Activated CD8-positive, alpha-beta memory T cell treated with anti-CD3 and anti-CD28 coated beads, Interleukin-2, amount 50 U/mL, for 24 hours (primary cell): ENCODE data around the gene CIB4.
"Not testable (repeated sequence)": the region's sequence is repeated elsewhere in the genome, so short reads cannot be mapped to it uniquely, and the experiment has no call there.

Experiments used
- DNase-seq: peaks from one replicate; pipeline ENCODE4 v3.0.0-alpha.2; 2020; ENCODE audit errors: extremely low read depth

Gene CIB4

GRCh38 chr2:26666671-26667070 lies 25.5 kb upstream of the CIB4 start:
- no peak for DNase-seq

- not testable (repeated sequence) for DNase-seq
Observed at GRCh38 chr2:26665296-26665695, 24.1 kb upstream of the CIB4 start.

- DNase-seq: no peak
Observed at GRCh38 chr2:26660363-26660962, 19.3 kb upstream of the CIB4 start.

DNA sequence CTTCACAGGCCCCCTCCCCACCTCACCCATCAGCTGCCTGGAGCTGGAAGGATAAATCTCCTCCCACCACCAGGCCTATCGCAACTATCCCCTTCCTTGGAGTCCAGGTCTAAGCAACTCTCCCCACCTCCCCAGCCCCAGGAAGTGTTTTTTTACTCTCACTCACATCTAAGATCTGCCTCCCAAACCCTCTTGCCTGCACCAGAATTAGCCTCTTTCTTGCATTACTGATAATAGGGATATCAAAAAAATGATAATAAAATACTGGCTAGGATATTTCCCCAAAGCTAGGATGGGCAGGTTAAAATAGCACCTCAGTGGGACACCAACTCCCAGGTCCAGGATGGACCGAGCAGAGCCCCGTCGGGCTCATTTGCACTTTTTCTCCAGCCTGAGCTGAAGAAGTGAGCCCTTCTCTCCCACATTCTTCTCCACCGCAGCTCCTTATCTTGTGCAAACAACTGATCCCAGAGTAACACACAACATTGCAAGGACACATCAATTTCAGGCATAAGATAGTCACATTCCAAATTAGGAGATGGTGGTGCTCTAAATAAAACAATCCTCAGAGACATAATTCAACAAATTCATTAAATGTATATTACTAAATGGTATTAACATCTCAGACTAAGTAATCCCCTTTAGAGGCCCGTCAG lies 17.7 kb upstream of the CIB4 start:
- DNase-seq: no peak

DNA sequence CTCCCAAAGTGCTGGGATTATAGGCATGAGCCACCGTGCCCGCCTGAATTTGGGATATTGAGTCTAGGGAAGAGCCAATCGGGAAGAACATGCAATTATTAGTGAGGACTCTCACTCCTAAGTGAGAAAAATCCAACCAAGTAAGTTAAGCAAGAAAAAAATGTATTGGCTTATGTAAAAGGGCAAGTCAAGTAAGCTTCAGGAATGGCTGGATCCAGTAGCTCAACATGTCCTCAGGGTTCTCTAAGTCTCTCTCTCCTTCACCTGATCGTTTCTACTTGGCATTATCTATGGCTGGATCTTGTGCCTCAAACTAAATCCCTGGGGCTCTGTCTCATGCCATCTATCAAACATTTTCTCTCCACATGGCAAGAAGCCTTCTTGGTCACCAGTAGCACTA lies 16.1 kb upstream of the CIB4 start:
- DNase-seq: no peak

- no peak for DNase-seq
Observed at GRCh38 chr2:26655611-26656195, 14.5 kb upstream of the CIB4 start.

DNA sequence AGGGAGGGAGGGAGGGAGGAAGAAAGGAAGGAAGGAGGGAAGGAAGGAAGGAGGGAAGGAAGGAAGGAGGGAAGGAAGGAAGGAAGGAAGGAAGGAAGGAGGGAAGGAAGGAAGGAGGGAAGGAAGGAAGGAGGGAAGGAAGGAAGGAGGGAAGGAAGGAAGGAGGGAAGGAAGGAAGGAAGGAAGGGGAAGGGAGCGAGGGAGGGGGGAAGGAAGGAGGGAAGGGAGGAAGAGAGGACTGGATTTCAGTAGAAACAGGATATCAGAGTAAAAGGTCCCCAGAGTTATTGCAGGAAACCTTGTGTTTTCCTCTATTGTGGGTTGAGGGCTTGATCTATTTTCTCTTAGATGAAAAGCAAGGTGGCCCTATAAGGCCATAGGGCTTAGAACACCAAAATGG lies 14.0 kb upstream of the CIB4 start:
- not testable (repeated sequence) for DNase-seq

GRCh38 chr2:26654061-26654340 lies 12.8 kb upstream of the CIB4 start:
- no peak for DNase-seq

DNA sequence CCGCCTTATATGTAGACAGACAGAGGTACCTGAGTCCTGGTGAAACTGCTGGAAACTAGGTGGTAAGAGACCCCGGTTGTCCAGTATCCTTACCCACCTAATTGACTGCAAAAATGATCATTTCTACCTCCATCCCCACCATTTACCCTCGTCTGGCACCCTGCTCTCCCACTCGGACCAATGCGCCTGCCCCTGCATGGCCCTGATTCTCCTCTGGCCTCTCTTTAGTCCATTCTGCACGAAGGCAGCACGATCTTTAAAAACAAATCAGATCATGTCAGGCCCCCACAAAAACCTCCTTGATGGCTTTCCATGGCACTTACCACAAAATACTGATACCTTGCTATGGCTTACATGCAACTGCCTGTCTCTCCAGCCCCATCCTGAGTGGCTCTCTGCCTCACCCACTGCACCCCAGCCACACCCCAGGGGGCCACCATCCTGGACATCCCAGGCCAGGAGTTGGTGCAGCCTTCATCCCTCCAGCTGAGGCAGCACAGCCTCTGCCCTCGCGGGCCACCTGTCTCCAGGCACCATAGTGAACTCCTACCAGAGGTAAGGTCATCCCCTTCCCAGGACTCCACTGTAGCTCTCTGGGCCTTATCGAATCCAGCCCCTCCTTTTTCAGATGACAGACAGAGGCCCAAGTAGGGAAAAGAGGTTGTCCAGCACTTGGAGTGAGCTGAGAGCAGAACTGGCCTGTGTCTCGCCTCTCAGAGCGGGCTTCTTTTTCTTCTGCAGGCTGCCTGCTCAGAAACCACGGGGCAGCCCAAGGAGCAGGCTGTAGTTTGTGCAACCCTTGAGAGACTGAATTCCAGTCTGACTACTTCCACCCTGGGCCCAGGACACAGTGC lies 12.3 kb upstream of the CIB4 start:
- DNase-seq: no peak

GRCh38 chr2:26652361-26653041 lies 11.3 kb upstream of the CIB4 start:
- no peak for DNase-seq

DNA sequence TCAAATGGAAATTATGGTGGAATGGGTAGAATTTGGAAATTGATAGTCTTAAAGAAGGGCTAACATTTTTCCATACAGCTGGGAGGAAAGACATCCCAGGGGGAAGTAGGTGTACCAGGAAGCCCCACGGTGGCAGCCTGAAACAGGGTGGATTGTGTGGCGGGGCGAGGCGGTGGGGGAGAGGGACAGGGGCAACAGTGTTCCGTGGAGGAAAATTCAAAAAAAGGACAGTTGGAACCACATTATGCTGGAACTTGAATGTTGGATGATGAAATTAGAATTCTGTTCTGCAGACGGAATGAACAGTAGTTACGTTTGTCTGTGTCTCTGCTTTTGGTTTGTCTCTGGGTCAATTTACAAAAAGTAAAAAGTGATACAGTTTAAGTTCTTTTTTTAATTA lies 10.6 kb upstream of the CIB4 start:
- DNase-seq: no peak

DNA sequence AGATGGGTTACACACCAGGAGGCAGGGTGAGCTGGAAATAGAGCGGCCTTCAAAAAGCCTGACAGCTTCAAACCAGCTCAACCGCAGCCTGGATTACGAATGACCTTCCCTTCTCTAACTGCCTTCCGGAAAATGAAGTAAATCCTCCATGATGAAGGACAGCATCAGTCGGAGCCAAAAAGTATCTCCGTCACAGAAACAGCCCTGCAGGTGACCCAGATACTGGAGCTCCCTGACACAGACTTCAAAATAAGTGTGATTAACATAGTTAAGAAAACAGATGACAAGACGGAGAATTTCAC lies 10.3 kb upstream of the CIB4 start:
- no peak for DNase-seq

- no peak for DNase-seq
Observed at GRCh38 chr2:26650713-26651469, 9.7 kb upstream of the CIB4 start.

DNA sequence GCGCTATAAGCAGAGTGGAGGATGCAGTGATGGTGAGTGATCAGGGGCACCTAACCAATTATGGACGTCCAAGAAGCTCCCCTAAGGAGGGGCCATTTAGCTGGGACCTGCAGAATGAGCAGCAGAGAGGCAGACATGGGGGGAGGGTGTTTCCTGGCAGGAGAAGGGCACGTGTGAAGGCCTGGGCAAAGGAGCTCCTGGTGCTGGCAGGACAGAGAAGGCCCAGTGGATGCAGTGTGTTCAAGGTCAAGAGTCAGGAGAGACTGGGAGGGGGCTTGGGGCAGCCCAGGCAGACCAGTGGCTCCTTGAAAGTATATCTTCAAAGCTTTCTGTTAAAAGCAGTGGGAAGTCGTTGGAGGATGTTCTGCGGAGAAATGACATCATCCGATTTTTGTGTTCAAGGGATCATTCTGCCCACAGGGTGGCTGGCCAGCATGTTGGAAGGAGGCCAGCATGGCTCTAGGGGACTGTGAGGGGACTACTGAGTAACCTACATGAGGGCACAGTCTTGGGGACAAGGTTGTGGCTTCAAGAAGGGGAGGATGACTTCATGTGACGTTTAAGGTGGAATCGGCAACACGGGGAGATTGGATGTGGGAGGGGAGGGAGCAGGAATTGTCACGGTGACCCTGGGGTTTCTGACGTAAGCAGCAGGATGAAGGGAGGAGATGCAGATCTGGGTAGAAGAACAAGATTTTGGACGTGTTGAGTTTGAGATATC lies 9.0 kb upstream of the CIB4 start:
- no peak for DNase-seq

- DNase-seq: no peak
Observed at GRCh38 chr2:26649322-26649721, 8.2 kb upstream of the CIB4 start.

DNA sequence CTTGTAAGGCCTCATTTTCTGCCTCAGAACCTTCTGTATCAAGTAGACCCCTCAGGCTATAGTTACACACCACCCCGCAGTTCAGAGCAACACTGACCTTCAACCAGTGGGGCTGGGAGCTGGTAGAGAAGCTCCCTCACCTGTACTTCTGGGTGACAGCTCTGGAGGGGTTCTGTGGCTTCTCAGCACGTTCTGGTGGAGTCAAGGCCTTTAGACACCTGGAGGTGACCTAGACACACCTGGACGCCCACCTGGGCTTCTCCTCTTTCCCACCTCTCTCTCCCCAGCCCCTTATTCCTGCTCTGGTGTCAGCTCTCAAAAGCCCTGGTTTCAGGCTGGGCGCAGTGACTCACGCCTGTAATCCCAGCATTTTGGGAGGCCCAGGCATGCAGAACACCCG lies 7.3 kb upstream of the CIB4 start:
- DNase-seq: no peak

GRCh38 chr2:26647981-26648380 lies 6.8 kb upstream of the CIB4 start:
- DNase-seq: no peak

DNA sequence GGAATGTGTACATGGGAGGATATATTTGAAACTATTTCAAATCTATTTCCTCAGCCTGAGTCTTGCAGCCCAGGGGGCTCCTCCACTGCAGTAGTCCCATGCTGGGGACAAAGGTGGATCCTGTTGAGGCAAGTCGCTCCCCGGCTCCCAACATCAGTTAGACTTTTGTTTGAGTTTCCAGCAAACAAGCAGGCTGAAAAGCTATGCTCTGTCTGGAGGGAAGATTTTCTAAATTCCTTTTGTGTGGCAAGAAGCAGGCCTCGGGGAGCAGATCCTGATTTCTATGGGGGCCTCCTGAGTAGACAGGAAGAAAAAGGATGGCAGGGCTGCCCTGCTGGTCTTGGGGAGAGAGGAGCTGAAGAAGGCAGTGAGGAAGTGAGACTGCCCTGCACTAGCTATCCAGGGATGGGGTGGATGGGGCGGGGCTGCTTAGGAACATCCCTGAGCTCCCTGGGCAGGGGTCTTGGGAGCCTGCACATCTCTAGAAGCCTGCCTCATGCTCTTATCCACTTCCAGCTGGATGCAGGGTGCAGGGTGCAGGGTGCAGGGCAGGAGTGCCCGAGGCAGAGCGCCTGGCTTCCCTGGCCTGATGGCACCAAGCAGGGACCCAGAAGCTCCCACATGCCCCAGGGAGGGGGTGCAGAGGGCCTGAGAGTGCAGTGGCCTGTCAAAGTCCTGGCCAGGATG lies 6.0 kb upstream of the CIB4 start:
- DNase-seq: no peak

GRCh38 chr2:26645762-26646161 lies 4.6 kb upstream of the CIB4 start:
- no peak for DNase-seq

DNA sequence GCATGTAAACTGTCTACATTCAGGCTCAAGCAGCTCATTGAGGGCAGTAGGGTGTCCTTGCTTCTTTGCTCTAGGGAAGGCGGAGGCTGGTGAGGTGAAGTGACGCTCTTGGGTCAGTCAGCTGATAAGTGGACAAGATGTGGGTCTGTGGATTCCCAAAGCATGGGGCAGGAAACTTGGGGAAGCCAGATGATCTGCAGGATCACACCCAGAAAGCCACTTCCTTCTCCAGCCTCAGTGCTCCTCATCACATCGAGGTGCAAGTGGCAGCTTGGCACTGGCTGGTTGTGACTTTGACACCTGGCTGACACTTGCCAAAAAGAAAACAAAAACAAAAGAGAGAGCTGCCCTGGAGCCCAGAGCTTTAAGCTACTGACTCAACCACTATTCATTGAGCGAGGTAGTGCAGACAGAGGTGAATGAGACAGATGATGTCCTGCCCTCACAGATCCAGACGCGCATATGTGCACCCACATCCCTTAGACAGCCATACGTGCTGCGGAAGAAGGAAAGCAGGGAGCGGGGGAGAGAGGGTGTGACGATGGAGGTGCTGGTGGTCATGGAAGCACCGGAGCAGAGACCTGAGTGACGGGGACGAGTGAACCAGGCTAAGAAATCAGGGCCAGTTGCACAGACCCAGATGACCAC lies 3.1 kb upstream of the CIB4 start:
- no peak for DNase-seq
